Measurements from ENCODE around the gene EIF4E3.

The EIF4E3 gene

DNA sequence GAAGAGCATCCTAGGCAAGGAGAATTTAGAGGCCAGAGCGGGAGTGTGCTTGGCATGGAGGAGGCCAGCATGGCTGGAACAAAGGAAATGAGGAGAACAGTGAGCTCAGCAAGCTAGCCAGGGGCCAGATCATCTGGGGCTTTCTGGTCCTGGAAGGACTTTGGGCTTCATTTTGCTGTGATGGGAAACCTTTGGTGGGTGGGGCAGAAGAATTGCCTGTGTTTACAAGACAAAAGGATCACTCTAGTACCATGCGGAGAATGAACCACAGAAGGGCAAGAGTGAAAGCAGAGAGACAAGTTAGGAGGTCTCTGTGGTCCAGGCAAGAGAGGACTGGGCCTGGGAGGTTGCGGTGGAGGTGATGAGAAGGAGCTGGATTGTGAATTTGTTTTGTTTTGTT is 80.1 kb downstream of the EIF4E3 start:
- no peak for DNase-seq

DNA sequence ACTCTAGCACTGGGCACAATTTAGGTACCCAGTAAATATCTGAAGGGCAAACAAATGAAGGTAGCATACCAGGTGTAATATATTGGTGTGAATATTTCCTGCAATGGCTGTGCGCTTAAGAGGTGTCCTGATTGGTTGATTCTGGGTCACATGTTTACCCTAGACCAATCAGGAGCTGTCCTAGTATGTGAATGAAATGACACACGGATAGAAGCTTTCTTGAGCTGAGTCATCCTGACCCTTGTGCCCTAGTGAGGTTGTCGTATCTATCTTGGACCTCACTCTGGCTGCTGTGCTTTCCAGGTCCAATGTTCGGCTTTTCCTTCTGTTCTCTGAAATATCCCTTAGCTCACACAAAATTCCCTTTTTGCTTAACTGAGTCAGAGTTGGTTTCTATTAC is 83.5 kb downstream of the EIF4E3 start:
- DNase-seq: no peak

GRCh38 chr3:71640331-71640983 is 84.7 kb downstream of the EIF4E3 start:
- DNase-seq: no peak

- no peak for DNase-seq
Observed at GRCh38 chr3:71636482-71636881, 88.7 kb downstream of the EIF4E3 start.

GRCh38 chr3:71636001-71636400 is 89.2 kb downstream of the EIF4E3 start:
- no peak for DNase-seq

DNA sequence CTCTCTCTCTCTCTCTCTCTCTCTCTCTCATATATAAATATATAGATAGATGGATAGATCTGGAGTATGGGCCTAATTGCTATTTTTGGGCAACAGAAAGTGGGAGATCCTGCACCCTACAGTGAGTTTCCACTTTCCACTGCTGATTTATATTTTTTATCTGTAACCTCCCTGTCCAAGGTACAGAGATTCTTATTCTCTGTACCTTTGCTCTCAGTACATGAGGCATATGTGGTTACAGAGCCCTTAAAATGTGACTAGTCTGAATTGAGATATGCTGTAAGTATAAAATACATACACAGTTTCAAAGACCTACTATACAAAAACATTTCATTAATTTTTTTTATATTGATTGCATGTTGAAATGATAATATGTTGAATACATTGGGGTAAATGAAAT is 90.5 kb downstream of the EIF4E3 start:
- no peak for DNase-seq

- DNase-seq: no peak
Observed at GRCh38 chr3:71629711-71630110, 95.5 kb downstream of the EIF4E3 start.

GRCh38 chr3:71629289-71629688 is 95.9 kb downstream of the EIF4E3 start:
- DNase-seq: no peak

DNA sequence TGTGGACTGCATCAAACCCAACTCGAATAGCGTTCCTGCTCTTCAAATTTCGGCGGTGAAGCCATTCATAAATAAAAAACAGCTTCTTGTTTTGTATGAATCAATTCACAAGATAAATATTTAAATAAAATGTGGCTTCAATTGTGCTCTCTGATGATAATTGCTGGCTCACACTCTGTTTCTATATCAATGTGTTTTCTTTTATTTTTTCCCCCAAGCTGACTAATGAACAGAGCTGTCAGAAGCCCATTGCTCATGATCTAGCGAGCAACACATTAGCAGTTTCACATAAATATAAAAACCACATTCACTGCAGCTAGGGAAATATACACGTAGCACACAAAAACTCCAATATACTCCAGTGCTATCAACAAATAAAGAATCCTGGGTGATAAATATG is 96.7 kb downstream of the EIF4E3 start:
- DNase-seq: no peak

DNA sequence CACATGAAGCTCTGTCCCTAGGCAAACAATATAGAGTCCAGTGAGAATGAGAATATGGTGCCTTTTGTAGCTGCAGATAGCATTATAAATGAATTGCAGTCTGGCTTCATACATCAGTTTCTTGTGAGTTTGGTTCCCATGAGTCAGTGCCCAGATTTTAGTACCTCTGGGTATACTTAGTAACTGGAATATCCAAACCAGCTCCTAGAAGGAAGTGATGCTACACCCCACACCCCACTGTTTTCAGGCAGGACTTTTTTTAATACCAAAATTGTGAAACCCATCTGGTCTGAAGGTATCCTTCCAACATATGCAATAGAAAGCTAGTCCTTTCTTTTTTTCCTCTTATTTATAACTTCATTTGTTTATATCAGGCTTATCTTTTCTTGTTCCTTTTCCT is 99.5 kb downstream of the EIF4E3 start:
- no peak for DNase-seq
